Caco-2 (cell line): Measurements from ENCODE around the gene MTRF1L. TPM values are rescaled to one million over a fixed set of nuclear protein-coding genes. Genes with fewer than 3 reads are reported as not detected.
"Not testable (repeated sequence)": the region's sequence is repeated elsewhere in the genome, so short reads cannot be mapped to it uniquely, and the experiment has no call there.

Experiments used
- BruUV-seq: library from RNA; stranded (reverse); fragments of 400-500 nt; replicated peaks from 2 replicates; lab custom pipeline; 2021; lab: Mats Ljungman, UMichigan
- CTCF ChIA-PET: fragments of 300-600 bp; sonication (Branson Sonifier 250); formaldehyde crosslinking; loops from one replicate; lab custom pipeline; 2022; ENCODE audit warnings: antibody characterized with exemption; lab: Charles Lee
- POLR2A ChIA-PET: fragments of 300-600 bp; sonication (Branson Sonifier 250); formaldehyde crosslinking; loops from one replicate; lab custom pipeline; 2022; ENCODE audit warnings: antibody characterized with exemption; lab: Charles Lee
- DNase-seq, 2 experiments: peaks; one replicate each; pipeline versions ENCODE4 v3.0.0 to v3.0.0-alpha.2; 2020 to 2022
- H3K27me3 ChIP-seq: replicated peaks from 2 replicates; pipeline ENCODE4 v1.6.0; 2011; ENCODE audit warnings: low read length; ENCODE audit not compliant: control insufficient read depth, insufficient read depth
- H3K36me3 ChIP-seq: 2 replicates; pipeline ENCODE4 v1.5.1; 2011; ENCODE audit warnings: low read length; ENCODE audit not compliant: control insufficient read depth, insufficient read depth
- H3K4me1 ChIP-seq: fragments of 250-450 bp; sonication (Bioruptor Pico); 2 replicates; pipeline ENCODE4 v1.5.1; 2020; ENCODE audit warnings: mild to moderate bottlenecking
- H3K4me3 ChIP-seq: 2 replicates; pipeline ENCODE4 v1.5.1; 2011; ENCODE audit warnings: low read depth, mild to moderate bottlenecking, control low read depth, low read length
- H3K9me3 ChIP-seq: fragments of 250-450 bp; sonication (Bioruptor Pico); 2 replicates; pipeline ENCODE4 v1.5.1; 2020; ENCODE audit warnings: mild to moderate bottlenecking, moderate library complexity
- H3K27ac Mint-ChIP-seq: one replicate; pipeline ENCODE4 v1.8.0; 2022; ENCODE audit warnings: mixed read lengths; ENCODE audit not compliant: unreplicated experiment
- H3K27me3 Mint-ChIP-seq: one replicate; pipeline ENCODE4 v1.8.0; 2022; ENCODE audit warnings: mixed read lengths; ENCODE audit not compliant: insufficient read depth, unreplicated experiment
- H3K36me3 Mint-ChIP-seq: one replicate; pipeline ENCODE4 v1.8.0; 2022; ENCODE audit warnings: mild to moderate bottlenecking, mixed read lengths; ENCODE audit not compliant: insufficient read depth, unreplicated experiment
- H3K4me1 Mint-ChIP-seq: one replicate; pipeline ENCODE4 v1.8.0; 2022; ENCODE audit warnings: low read depth, mixed read lengths; ENCODE audit not compliant: unreplicated experiment
- H3K4me3 Mint-ChIP-seq: one replicate; pipeline ENCODE4 v1.8.0; 2022; ENCODE audit warnings: mild to moderate bottlenecking, moderate library complexity, mixed read lengths; ENCODE audit not compliant: unreplicated experiment
- H3K9me3 Mint-ChIP-seq: one replicate; pipeline ENCODE4 v1.8.0; 2022; ENCODE audit warnings: mixed read lengths; ENCODE audit not compliant: unreplicated experiment
- CTCF ChIP-seq, 2 experiments: fragments of 200-600 bp in 1 of 2; IDR thresholded peaks; 1 replicate in 1 of 2; 2 replicates in 1 of 2; pipeline versions ENCODE4 v1.5.1 to v1.8.0; 2011 to 2022; ENCODE audit warnings: antibody characterized with exemption in 1 of 2, control low read depth in 1 of 2, inconsistent platforms in 1 of 2, low read depth in 1 of 2, low read length in 1 of 2, mild to moderate bottlenecking in 1 of 2, moderate library complexity in 1 of 2; ENCODE audit not compliant: insufficient read depth in 1 of 2, severe bottlenecking in 1 of 2, unreplicated experiment in 1 of 2
- intact Hi-C: fragments of 100-400 bp; cut with micrococcal nuclease; formaldehyde crosslinking; loops from one replicate; pipeline ENCODE4 v1.10.0; 2022; ENCODE audit not compliant: unreplicated experiment
- total RNA-seq: library from RNA; stranded (reverse); gene quantifications from 2 replicates; pipeline ENCODE4 v1.2.3, GENCODE V29; 2022

The MTRF1L gene
- total RNA-seq, 1 experiment from 2014 or later = 24.4 TPM

GRCh38 chr6:153000243-153000642 is 2.3 kb downstream of the MTRF1L start:
- TF ChIP-seq CTCF (IDR thresholded peaks at IDR 0.05; ENCODE audit: insufficient read depth in 1 of 2, low read depth in 1 of 2, low read length in 1 of 2, severe bottlenecking in 1 of 2, unreplicated experiment in 1 of 2) = no peak
- no peaks in the 10 kb centered on the region for H3K9me3 Mint-ChIP-seq

GRCh38 chr6:152999538-152999937 is 3.0 kb downstream of the MTRF1L start:
- H3K4me3 ChIP-seq, DNase-seq, H3K9me3 Mint-ChIP-seq, H3K27me3 ChIP-seq, H3K36me3 ChIP-seq, intact Hi-C loops, H3K4me3 Mint-ChIP-seq, H3K9me3 ChIP-seq, CTCF ChIA-PET, BruUV-seq, H3K4me1 ChIP-seq, H3K27me3 Mint-ChIP-seq, H3K27ac Mint-ChIP-seq: not testable (repeated sequence)
- Mint-ChIP-seq H3K36me3 (peaks cover 51% of the 10 kb centered on the region), H3K4me1 (peaks cover 10% of the 10 kb centered on the region)
- POLR2A ChIA-PET = interaction anchor here (1.5 kb wide), 1 partner anchor 17 kb away, joined by 6 read pairs; the partner anchor contains the start of gene FBXO5

More at GRCh38 chr6:153000243-153000642, 2.3 kb downstream of the MTRF1L start:
- no TSS peak for BruUV-seq
- no peak overlapping the region for H3K4me3 ChIP-seq
- H3K9me3 ChIP-seq = no peaks in the 10 kb centered on the region
- intact Hi-C loops = no loop called here
- no peaks in the 10 kb centered on the region for H3K27me3 Mint-ChIP-seq
- no peaks in the 10 kb centered on the region for H3K4me1 ChIP-seq
- H3K27ac Mint-ChIP-seq = no peak overlapping the region
- no peaks in the 10 kb centered on the region for H3K27me3 ChIP-seq
- peaks cover 46% of the 10 kb centered on the region for H3K36me3 Mint-ChIP-seq
- H3K4me3 Mint-ChIP-seq = no peak overlapping the region
- POLR2A ChIA-PET = interaction anchor here (1.5 kb wide), 1 partner anchor 17 kb away, joined by 6 read pairs; the partner anchor contains the start of gene FBXO5
- no peaks in the 10 kb centered on the region for H3K36me3 ChIP-seq
- H3K4me1 Mint-ChIP-seq = peaks cover 10% of the 10 kb centered on the region
- CTCF ChIA-PET = no interaction called here
- no peak for DNase-seq

GRCh38 chr6:152993847-152994246 is 8.7 kb downstream of the MTRF1L start:
- DNase-seq = no peak
- Mint-ChIP-seq H3K4me1 (no peaks in the 10 kb centered on the region), H3K9me3 (no peaks in the 10 kb centered on the region), H3K27ac (no peak overlapping the region), H3K4me3 (no peak overlapping the region), H3K36me3 (peaks cover 62% of the 10 kb centered on the region), H3K27me3 (no peaks in the 10 kb centered on the region)
- intact Hi-C loops = no loop called here
- POLR2A ChIA-PET = no interaction called here
- H3K36me3 ChIP-seq = no peaks in the 10 kb centered on the region
- CTCF ChIA-PET = no interaction called here
- no peaks in the 10 kb centered on the region for H3K27me3 ChIP-seq
- H3K9me3 ChIP-seq = no peaks in the 10 kb centered on the region
- H3K4me3 ChIP-seq = no peak overlapping the region
- no peaks in the 10 kb centered on the region for H3K4me1 ChIP-seq
- BruUV-seq = no TSS peak
- no peak for TF ChIP-seq CTCF (IDR thresholded peaks at IDR 0.05; ENCODE audit: insufficient read depth in 1 of 2, low read depth in 1 of 2, low read length in 1 of 2, severe bottlenecking in 1 of 2, unreplicated experiment in 1 of 2)

GRCh38 chr6:152993431-152993830 is 9.1 kb downstream of the MTRF1L start:
- Mint-ChIP-seq H3K9me3 (no peaks in the 10 kb centered on the region), H3K27ac (no peak overlapping the region), H3K4me3 (no peak overlapping the region), H3K27me3 (no peaks in the 10 kb centered on the region), H3K36me3 (peaks cover 61% of the 10 kb centered on the region), H3K4me1 (no peaks in the 10 kb centered on the region)
- CTCF ChIA-PET = no interaction called here
- BruUV-seq = no TSS peak
- no peaks in the 10 kb centered on the region for H3K4me1 ChIP-seq
- no peaks in the 10 kb centered on the region for H3K27me3 ChIP-seq
- no peak for DNase-seq
- TF ChIP-seq CTCF (IDR thresholded peaks at IDR 0.05; ENCODE audit: insufficient read depth in 1 of 2, low read depth in 1 of 2, low read length in 1 of 2, severe bottlenecking in 1 of 2, unreplicated experiment in 1 of 2) = no peak
- H3K36me3 ChIP-seq = no peaks in the 10 kb centered on the region
- no peaks in the 10 kb centered on the region for H3K9me3 ChIP-seq
- POLR2A ChIA-PET = no interaction called here
- H3K4me3 ChIP-seq = no peak overlapping the region
- intact Hi-C loops = no loop called here
